ENCODE data around the gene KCNF1.

KCNF1 gene

DNA sequence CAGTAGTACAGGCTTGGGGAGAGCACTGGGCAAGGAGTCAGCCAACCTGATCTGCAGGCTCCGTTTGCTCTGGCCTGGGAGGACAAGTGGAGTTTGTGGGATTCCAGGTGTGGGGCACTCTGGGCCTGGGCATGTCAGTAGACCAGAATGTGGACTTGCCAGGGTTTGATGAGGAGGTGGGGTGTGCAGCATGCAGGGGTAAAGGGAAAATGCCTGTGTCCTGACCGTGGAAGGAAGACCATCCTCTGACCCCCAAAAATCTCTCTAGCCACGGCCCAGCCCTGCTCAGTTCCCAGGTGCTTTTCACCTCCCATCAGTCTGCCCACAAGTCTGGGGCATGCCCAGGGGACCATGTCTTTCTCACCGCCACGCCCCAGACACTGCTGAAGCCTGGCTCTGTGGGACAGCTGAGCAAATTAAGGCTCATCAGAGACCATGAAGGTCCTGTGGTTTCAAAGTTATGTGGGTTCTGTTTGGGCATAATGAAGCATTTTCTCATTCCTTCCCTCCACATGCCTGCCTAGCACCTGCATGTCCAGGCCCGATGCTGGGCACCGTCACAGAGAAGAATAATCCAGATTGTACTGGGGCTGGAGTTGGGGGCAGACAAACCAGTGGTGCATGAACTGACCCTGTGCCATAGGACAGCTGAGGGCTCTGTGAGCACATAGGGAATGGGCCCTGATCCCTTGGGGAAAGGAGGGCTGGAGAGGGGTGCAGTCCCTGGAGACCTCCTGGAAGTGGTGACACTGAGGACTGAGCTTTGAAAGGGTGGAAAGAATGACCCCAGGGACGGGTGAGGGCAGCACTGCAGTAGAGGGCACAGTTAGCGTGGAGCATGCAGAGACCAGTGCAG lies 6.5 kb upstream of the KCNF1 start:
- Histone ChIP-seq H3K4me1 (ENCODE audit: insufficient read depth, low read length) (peaks cover 14% of the 10 kb centered on the region), H3K9me3 (ENCODE audit: control insufficient read depth, insufficient read depth, low read length) (peaks cover 7% of the 10 kb centered on the region; the same call in 1 of the 2 replicates), H3K36me3 (ENCODE audit: insufficient read depth, low read length) (no peaks in the 10 kb centered on the region), H3K9ac (ENCODE audit: low read depth, low read length) (no peak overlapping the region)

- H3K9ac ChIP-seq (ENCODE audit: low read depth, low read length): no peak overlapping the region
- H3K36me3 ChIP-seq (ENCODE audit: insufficient read depth, low read length): no peaks in the 10 kb centered on the region
- H3K4me1 ChIP-seq (ENCODE audit: insufficient read depth, low read length): peaks cover 15% of the 10 kb centered on the region
- peaks cover 7% of the 10 kb centered on the region; the same call in 1 of the 2 replicates for H3K9me3 ChIP-seq (ENCODE audit: control insufficient read depth, insufficient read depth, low read length)
Measured at GRCh38 chr2:10905862-10906143, 5.9 kb upstream of the KCNF1 start.

DNA sequence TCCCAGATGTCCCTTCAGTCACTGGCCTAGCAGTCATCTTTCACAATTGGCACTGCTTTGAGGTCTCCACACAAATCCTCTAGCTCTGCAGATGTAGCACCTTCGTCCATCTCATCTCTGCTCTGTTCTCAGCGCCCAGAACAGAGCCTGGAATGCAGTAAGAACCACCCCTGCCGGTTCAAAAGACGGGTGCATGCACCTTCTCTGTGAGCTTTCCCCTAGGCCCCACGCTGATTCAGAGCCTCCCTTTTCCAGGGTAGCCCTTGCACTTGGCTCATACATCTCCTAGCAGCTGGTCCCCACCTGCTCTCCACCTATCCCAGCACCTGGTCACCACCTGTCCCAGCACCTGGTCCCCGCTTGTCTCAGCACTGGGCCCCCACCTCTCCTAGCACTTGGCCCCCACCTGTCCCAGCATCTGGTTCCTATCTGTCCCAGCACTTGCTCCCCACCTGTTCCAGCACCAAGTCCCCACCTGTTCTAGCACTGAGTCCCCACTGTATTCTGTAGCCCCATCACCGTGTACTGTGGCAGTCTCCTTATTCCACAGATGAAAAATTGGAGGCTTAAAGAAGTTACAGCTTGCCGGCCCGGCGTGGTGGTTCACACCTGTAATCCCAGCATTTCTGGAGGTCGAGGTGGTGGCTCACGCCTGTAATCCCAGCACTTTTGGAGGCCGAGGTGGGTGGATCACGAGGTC lies 4.7 kb upstream of the KCNF1 start:
- H3K9me3 ChIP-seq (ENCODE audit: control insufficient read depth, insufficient read depth, low read length): peaks cover 7% of the 10 kb centered on the region; the same call in 1 of the 2 replicates
- no peak overlapping the region for H3K9ac ChIP-seq (ENCODE audit: low read depth, low read length)
- no peaks in the 10 kb centered on the region for H3K36me3 ChIP-seq (ENCODE audit: insufficient read depth, low read length)
- peaks cover 15% of the 10 kb centered on the region for H3K4me1 ChIP-seq (ENCODE audit: insufficient read depth, low read length)

- H3K9ac ChIP-seq (ENCODE audit: low read depth, low read length): no peak overlapping the region
- peaks cover 7% of the 10 kb centered on the region; the same call in 1 of the 2 replicates for H3K9me3 ChIP-seq (ENCODE audit: control insufficient read depth, insufficient read depth, low read length)
- no peaks in the 10 kb centered on the region for H3K36me3 ChIP-seq (ENCODE audit: insufficient read depth, low read length)
- peaks cover 15% of the 10 kb centered on the region for H3K4me1 ChIP-seq (ENCODE audit: insufficient read depth, low read length)
Measured at GRCh38 chr2:10908195-10908594, 3.5 kb upstream of the KCNF1 start.

GRCh38 chr2:10909050-10909995 lies 2.4 kb upstream of the KCNF1 start:
- no peaks in the 10 kb centered on the region for H3K36me3 ChIP-seq (ENCODE audit: insufficient read depth, low read length)
- H3K4me1 ChIP-seq (ENCODE audit: insufficient read depth, low read length): peaks cover 15% of the 10 kb centered on the region
- H3K9me3 ChIP-seq (ENCODE audit: control insufficient read depth, insufficient read depth, low read length): peaks cover 7% of the 10 kb centered on the region; the same call in 1 of the 2 replicates
- H3K9ac ChIP-seq (ENCODE audit: low read depth, low read length): no peak overlapping the region

DNA sequence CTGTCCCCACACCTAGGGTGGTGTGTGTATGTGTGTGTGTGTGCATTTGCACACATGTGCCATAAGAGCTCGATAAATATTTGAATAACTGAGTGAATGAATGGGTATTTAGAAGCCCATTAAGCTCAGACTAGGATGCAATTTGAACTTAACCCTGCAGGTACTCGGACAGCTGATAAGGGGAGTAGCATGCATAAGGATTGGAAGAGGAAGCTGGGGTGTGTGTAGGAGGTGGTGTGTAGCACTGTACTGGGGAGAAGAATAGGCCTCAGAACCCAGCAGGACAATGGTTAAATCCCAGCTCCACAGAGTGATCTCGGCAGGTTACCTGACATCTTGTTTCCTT lies 1.8 kb upstream of the KCNF1 start:
- Histone ChIP-seq H3K9me3 (ENCODE audit: control insufficient read depth, insufficient read depth, low read length) (0 out of 2 replicates have a peak, but pooled peaks cover 3% of the 10 kb centered on the region), H3K4me1 (ENCODE audit: insufficient read depth, low read length) (peaks cover 15% of the 10 kb centered on the region), H3K36me3 (ENCODE audit: insufficient read depth, low read length) (no peaks in the 10 kb centered on the region), H3K9ac (ENCODE audit: low read depth, low read length) (no peak overlapping the region)

- H3K36me3 ChIP-seq (ENCODE audit: insufficient read depth, low read length): no peaks in the 10 kb centered on the region
- H3K4me1 ChIP-seq (ENCODE audit: insufficient read depth, low read length): peaks cover 17% of the 10 kb centered on the region
- H3K9me3 ChIP-seq (ENCODE audit: control insufficient read depth, insufficient read depth, low read length): no peaks in the 10 kb centered on the region
- no peak overlapping the region for H3K9ac ChIP-seq (ENCODE audit: low read depth, low read length)
Measured at GRCh38 chr2:10910625-10911024, 1.1 kb upstream of the KCNF1 start.

DNA sequence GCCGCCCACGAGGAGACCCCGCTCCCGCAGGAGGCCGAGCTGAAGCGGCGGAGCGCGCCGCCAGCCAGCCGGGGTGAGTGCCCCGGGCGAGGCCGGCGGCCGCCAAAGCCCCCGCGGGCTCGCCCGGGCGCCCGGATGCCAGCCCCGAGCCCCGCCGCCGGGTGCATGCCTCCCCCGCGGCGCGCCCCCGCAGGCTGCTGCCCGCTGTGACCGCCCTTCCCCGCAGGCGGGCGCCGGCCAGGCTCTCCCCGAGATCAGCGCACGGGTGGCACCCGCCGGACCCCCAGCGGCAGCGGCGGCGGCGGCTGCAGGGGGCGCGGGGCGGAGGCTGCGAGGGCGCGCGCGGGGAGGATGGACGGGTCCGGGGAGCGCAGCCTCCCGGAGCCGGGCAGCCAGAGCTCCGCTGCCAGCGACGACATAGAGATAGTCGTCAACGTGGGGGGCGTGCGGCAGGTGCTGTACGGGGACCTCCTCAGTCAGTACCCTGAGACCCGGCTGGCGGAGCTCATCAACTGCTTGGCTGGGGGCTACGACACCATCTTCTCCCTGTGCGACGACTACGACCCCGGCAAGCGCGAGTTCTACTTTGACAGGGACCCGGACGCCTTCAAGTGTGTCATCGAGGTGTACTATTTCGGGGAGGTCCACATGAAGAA lies 470 bp downstream of the KCNF1 start:
- H3K9me3 ChIP-seq (ENCODE audit: control insufficient read depth, insufficient read depth, low read length): no peaks in the 10 kb centered on the region
- H3K9ac ChIP-seq (ENCODE audit: low read depth, low read length): peak overlapping the region; percentile 66
- H3K4me1 ChIP-seq (ENCODE audit: insufficient read depth, low read length): peaks cover 24% of the 10 kb centered on the region
- no peaks in the 10 kb centered on the region for H3K36me3 ChIP-seq (ENCODE audit: insufficient read depth, low read length)

- Histone ChIP-seq H3K9ac (ENCODE audit: low read depth, low read length) (0 out of 2 replicates have a peak overlapping the region, but pooled peaks have one; percentile 66), H3K4me1 (ENCODE audit: insufficient read depth, low read length) (peaks cover 24% of the 10 kb centered on the region), H3K36me3 (ENCODE audit: insufficient read depth, low read length) (no peaks in the 10 kb centered on the region), H3K9me3 (ENCODE audit: control insufficient read depth, insufficient read depth, low read length) (no peaks in the 10 kb centered on the region)
Measured at GRCh38 chr2:10912796-10913455, 1.2 kb downstream of the KCNF1 start.

DNA sequence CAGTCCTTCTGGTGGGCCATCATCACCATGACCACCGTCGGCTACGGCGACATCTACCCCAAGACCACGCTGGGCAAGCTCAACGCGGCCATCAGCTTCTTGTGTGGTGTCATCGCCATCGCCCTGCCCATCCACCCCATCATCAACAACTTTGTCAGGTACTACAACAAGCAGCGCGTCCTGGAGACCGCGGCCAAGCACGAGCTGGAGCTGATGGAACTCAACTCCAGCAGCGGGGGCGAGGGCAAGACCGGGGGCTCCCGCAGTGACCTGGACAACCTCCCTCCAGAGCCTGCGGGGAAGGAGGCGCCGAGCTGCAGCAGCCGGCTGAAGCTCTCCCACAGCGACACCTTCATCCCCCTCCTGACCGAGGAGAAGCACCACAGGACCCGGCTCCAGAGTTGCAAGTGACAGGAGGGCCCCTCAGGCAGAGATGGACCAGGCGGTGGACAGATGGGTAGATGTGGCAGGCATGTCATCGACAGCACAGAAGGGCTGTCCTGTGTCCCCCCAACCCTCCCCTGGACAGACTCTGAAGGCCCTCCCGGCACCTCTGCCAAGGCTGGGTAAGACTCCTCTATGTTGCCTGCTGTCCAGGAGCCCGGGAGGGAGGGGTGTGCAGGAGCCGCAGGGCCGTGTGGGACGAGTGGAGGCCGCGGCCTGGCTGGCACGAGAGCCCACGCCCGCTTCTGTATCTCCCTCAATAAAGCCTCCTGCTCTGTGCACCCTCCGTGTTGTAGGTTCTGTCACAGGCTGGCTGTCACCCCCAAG lies 2.0 kb downstream of the KCNF1 start:
- Histone ChIP-seq H3K36me3 (ENCODE audit: insufficient read depth, low read length) (no peaks in the 10 kb centered on the region), H3K4me1 (ENCODE audit: insufficient read depth, low read length) (peaks cover 24% of the 10 kb centered on the region), H3K9ac (ENCODE audit: low read depth, low read length) (no peak overlapping the region), H3K9me3 (ENCODE audit: control insufficient read depth, insufficient read depth, low read length) (no peaks in the 10 kb centered on the region)

DNA sequence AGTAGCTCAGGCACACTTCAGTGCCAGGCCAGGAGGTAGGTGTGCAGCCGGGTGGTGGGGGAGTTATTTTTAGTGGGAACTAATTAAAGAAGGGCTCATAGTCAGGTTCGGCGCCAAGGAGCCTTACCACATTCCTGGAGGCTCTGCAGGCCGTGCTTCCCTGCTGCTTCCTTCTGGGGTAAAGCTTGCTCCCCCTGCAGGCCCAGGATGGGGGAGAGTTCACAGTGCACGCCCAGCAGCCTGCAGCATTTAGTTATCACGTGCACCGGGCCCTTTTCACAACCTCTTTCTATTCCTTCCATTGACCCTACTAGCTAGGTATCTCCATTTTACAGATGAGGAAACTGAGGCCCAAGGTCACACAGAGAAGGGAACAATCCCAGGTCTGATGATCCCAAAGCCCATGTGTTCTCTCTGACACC lies 2.5 kb downstream of the KCNF1 start:
- H3K36me3 ChIP-seq (ENCODE audit: insufficient read depth, low read length): no peaks in the 10 kb centered on the region
- H3K4me1 ChIP-seq (ENCODE audit: insufficient read depth, low read length): peaks cover 19% of the 10 kb centered on the region
- H3K9ac ChIP-seq (ENCODE audit: low read depth, low read length): no peak overlapping the region
- no peaks in the 10 kb centered on the region for H3K9me3 ChIP-seq (ENCODE audit: control insufficient read depth, insufficient read depth, low read length)

DNA sequence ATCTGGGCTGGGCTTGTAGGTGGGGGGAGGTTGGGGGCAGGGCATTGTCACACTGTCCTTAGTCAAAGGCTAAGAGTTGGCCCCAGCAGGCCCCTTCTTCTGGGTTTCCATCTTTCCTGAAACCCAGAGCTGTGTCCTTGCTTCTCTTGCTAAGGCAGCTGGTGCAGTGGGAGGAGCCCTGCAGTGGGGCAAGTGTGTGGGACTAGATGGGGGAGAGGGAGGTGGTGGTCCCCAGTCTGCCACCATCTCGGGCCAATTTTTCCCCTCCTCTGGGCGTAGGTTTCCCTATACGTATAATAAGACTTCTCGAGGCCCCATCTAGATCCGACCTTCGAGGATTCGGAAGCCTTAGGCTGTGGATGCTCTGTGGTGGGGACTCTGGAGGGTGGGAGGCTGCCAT lies 3.5 kb downstream of the KCNF1 start:
- Histone ChIP-seq H3K4me1 (ENCODE audit: insufficient read depth, low read length) (peaks cover 20% of the 10 kb centered on the region), H3K9ac (ENCODE audit: low read depth, low read length) (no peak overlapping the region)

GRCh38 chr2:10915731-10916276 lies 4.1 kb downstream of the KCNF1 start:
- H3K9ac ChIP-seq (ENCODE audit: low read depth, low read length): no peak overlapping the region
- H3K36me3 ChIP-seq (ENCODE audit: insufficient read depth, low read length): no peaks in the 10 kb centered on the region
- peaks cover 24% of the 10 kb centered on the region for H3K4me1 ChIP-seq (ENCODE audit: insufficient read depth, low read length)
- H3K9me3 ChIP-seq (ENCODE audit: control insufficient read depth, insufficient read depth, low read length): no peaks in the 10 kb centered on the region

More for the DNA sequence above, 3.5 kb downstream of the KCNF1 start:
- no peaks in the 10 kb centered on the region for H3K36me3 ChIP-seq (ENCODE audit: insufficient read depth, low read length)
- H3K9me3 ChIP-seq (ENCODE audit: control insufficient read depth, insufficient read depth, low read length): no peaks in the 10 kb centered on the region
